Right lobe of liver (tissue), 4 donors: ENCODE measurements around the gene ZNF860.

ENCODE experiments used
- CTCF ChIP-seq, 4 donors: fragments of 200-600 bp in 3 of 4; fragments of 450-650 bp in 1 of 4; IDR thresholded peaks; one replicate each; pipeline versions ENCODE4 v1.5.1 to v1.8.0; 2016 to 2022; ENCODE audit warnings: antibody characterized with exemption in 4 of 4, mild to moderate bottlenecking in 2 of 4
- POLR2A ChIP-seq: fragments of 450-650 bp; IDR thresholded peaks from one replicate; pipeline ENCODE4 v1.6.1; 2017; ENCODE audit warnings: antibody characterized with exemption, mild to moderate bottlenecking
- donor health status: DM: no; HTN: no; CAD: no.
- donor health status: DM: no; HTN: no; CAD: no.
- donor health status: DM: no; HTN: yes; CAD: no.

GRCh38 chr3:31959251-31959650 is 22.3 kb upstream of the ZNF860 start:
- TF ChIP-seq POLR2A (no peak), CTCF (IDR thresholded peaks at IDR 0.05) (no peak)
